ENCODE data around the gene TECPR2. TPM values are rescaled to one million over a fixed set of nuclear protein-coding genes. Genes with fewer than 3 reads are reported as not detected.
A peak's percentile ranks its signal among the peaks of the same experiment; 100 is the strongest.

The TECPR2 gene
- total RNA-seq, 3 donors from 2014 or later (not counting 1 experiment from before 2014, with no cell fraction given), result 10.8 to 18.6 (median 15.3) TPM

- intact Hi-C loops (cut with micrococcal nuclease), result no loop called here
- Histone ChIP-seq H3K4me1 (ENCODE audit: control insufficient read depth, insufficient read depth, low read length) (no peaks in the 10 kb centered on the region), H3K36me3 (ENCODE audit: control insufficient read depth, insufficient read depth, low read length) (no peaks in the 10 kb centered on the region), H3K27me3 (ENCODE audit: control insufficient read depth, insufficient read depth, low read length) (no peaks in the 10 kb centered on the region), H3K9me3 (ENCODE audit: control insufficient read depth, insufficient read depth, low read length) (no peaks in the 10 kb centered on the region), H3K4me3 (ENCODE audit: low read length) (no peak overlapping the region), H3K27ac (ENCODE audit: low read length) (no peak overlapping the region)
- WGBS (ENCODE audit: insufficient coverage), result 96% methylated on average over 15 of the region's 15 CpGs
- no peak overlapping the region for H3K4me3 Mint-ChIP-seq
- no peak for TF ChIP-seq CTCF (IDR thresholded peaks at IDR 0.05)
- no peak overlapping the region for H3K27ac Mint-ChIP-seq
- H3K4me1 Mint-ChIP-seq, result no peaks in the 10 kb centered on the region
- no peaks in the 10 kb centered on the region for H3K9me3 Mint-ChIP-seq
- no peaks in the 10 kb centered on the region for H3K36me3 Mint-ChIP-seq
- H3K27me3 Mint-ChIP-seq (ENCODE audit: low read depth in 2 of 2), result no peaks in the 10 kb centered on the region
- no peak for DNase-seq
- ATAC-seq, result no peak
These were observed 130.4 kb downstream of the TECPR2 start for GRCh38 chr14:102493096-102493495.

DNA sequence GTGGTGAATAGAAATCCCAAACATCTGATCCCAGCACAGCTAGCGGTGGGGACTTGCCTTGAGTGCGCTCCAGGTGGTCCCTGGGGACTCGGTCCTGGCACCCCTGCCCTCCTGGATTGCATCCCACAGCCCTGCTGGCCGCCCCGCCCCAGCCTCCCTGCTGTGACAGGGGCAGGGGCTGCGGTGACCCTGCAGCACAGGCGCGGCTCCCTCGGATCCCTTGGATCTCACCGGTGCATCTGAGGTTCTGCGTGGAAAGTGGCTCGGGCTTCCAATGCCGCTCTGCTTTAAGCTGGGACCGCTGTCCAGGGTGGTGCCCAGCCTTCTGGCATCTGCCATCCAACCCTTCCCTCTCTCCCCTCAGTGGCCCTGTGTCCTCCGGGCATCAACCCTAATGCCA lies 130.8 kb downstream of the TECPR2 start:
- 92% methylated on average over 15 of the region's 15 CpGs for WGBS (ENCODE audit: insufficient coverage)
- peaks cover 0 to 1% of the 10 kb centered on the region in 2 donors for H3K4me1 Mint-ChIP-seq
- no peaks in the 10 kb centered on the region for H3K36me3 ChIP-seq (ENCODE audit: control insufficient read depth, insufficient read depth, low read length)
- no peaks in the 10 kb centered on the region for H3K27me3 Mint-ChIP-seq (ENCODE audit: low read depth in 2 of 2)
- TF ChIP-seq CTCF (IDR thresholded peaks at IDR 0.05), result no peak
- H3K4me3 ChIP-seq (ENCODE audit: low read length), result no peak overlapping the region
- H3K27me3 ChIP-seq (ENCODE audit: control insufficient read depth, insufficient read depth, low read length), result no peaks in the 10 kb centered on the region
- intact Hi-C loops (cut with micrococcal nuclease), result no loop called here
- no peak overlapping the region for H3K27ac ChIP-seq (ENCODE audit: low read length)
- no peaks in the 10 kb centered on the region for H3K9me3 ChIP-seq (ENCODE audit: control insufficient read depth, insufficient read depth, low read length)
- no peak overlapping the region for H3K4me3 Mint-ChIP-seq
- DNase-seq (no peak), ATAC-seq (no peak)
- no peaks in the 10 kb centered on the region for H3K4me1 ChIP-seq (ENCODE audit: control insufficient read depth, insufficient read depth, low read length)
- H3K9me3 Mint-ChIP-seq, result no peaks in the 10 kb centered on the region
- no peaks in the 10 kb centered on the region for H3K36me3 Mint-ChIP-seq
- no peak overlapping the region for H3K27ac Mint-ChIP-seq

DNA sequence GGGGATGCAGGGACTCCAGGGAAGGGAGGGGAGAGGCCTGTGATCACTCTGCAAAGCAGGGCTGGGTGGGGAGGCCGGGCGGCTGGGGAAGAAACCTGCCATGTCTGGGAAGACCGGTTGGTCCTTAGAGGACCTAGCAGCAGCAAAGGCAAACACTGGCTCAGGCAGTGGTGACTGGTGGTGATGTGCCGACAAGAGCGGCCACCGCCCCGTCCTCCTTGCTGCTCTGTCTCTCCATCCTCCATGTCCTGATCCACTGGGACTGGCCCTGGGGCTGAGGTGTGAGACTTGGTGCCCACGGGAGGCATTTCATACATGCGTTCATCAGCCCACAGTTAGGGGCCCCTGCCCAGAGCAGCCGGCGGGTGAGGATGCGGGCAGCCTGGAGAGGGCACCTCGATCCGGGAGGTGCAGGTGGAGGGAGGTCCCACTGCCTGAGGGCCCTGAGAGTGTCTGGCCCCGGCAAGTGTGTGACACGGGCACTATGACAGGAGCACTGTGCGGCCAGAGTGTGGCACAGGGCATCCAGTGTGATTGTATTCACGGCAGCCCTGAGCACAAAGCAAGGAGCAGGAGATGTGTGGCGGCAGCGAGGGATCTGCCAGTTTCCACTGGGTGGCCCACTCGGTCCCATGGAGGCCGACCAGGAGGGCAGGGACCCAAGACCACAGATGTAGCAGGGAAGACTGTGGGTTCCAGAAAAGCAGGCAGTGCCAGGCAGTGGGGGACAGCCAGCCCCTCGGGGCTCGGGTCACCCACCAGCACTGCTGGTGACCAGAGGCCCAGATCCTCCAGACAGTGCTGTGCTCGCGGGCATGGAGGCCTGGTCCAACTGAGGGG lies 133.0 kb downstream of the TECPR2 start:
- Mint-ChIP-seq H3K36me3 (no peaks in the 10 kb centered on the region), H3K9me3 (no peaks in the 10 kb centered on the region), H3K27me3 (ENCODE audit: low read depth in 2 of 2) (no peaks in the 10 kb centered on the region), H3K4me1 (peaks cover 8 to 16% of the 10 kb centered on the region in 2 donors), H3K27ac (peak overlapping the region in 1 of 2 donors; percentile 77), H3K4me3 (no peak overlapping the region)
- no peaks in the 10 kb centered on the region for H3K9me3 ChIP-seq (ENCODE audit: control insufficient read depth, insufficient read depth, low read length)
- intact Hi-C loops (cut with micrococcal nuclease), result no loop called here
- H3K36me3 ChIP-seq (ENCODE audit: control insufficient read depth, insufficient read depth, low read length), result peaks cover 4% of the 10 kb centered on the region
- no peak for ATAC-seq
- DNase-seq, result no peak
- no peak overlapping the region for H3K27ac ChIP-seq (ENCODE audit: low read length)
- no peak overlapping the region for H3K4me3 ChIP-seq (ENCODE audit: low read length)
- no peak for TF ChIP-seq CTCF (IDR thresholded peaks at IDR 0.05)
- no peaks in the 10 kb centered on the region for H3K27me3 ChIP-seq (ENCODE audit: control insufficient read depth, insufficient read depth, low read length)
- H3K4me1 ChIP-seq (ENCODE audit: control insufficient read depth, insufficient read depth, low read length), result peaks cover 9% of the 10 kb centered on the region
- 93% methylated on average over 26 of the region's 26 CpGs for WGBS (ENCODE audit: insufficient coverage)

DNA sequence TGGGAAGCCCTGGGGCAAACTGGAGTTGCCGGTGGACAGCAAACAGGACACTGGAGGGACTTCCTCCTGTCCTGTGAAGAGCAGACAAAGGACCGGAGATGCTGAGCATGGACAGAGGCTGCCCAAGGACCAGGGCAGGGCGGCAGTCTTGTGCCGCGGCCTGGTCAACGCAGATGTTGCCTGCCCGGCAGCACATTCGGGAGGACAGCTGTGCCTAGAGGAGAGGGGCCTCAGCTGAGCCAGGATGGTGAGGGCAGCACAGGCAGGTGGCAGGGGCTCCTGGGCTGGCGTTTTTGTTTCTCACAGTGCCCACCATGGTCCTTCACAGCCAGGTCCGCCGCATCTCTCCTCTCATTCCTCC lies 133.6 kb downstream of the TECPR2 start:
- Histone ChIP-seq H3K27me3 (ENCODE audit: control insufficient read depth, insufficient read depth, low read length) (no peaks in the 10 kb centered on the region), H3K9me3 (ENCODE audit: control insufficient read depth, insufficient read depth, low read length) (no peaks in the 10 kb centered on the region), H3K4me3 (ENCODE audit: low read length) (no peak overlapping the region), H3K36me3 (ENCODE audit: control insufficient read depth, insufficient read depth, low read length) (peaks cover 4% of the 10 kb centered on the region), H3K27ac (ENCODE audit: low read length) (no peak overlapping the region), H3K4me1 (ENCODE audit: control insufficient read depth, insufficient read depth, low read length) (peaks cover 14% of the 10 kb centered on the region)
- Mint-ChIP-seq H3K27me3 (ENCODE audit: low read depth in 2 of 2) (no peaks in the 10 kb centered on the region), H3K36me3 (no peaks in the 10 kb centered on the region), H3K27ac (peak overlapping the region in 1 of 2 donors; percentile 22), H3K9me3 (no peaks in the 10 kb centered on the region), H3K4me1 (peaks cover 10 to 22% of the 10 kb centered on the region in 2 donors), H3K4me3 (no peak overlapping the region)
- WGBS (ENCODE audit: insufficient coverage), result 98% methylated on average over 11 of the region's 11 CpGs
- TF ChIP-seq CTCF (IDR thresholded peaks at IDR 0.05), result no peak
- no peak for DNase-seq
- ATAC-seq, result no peak
- intact Hi-C loops (cut with micrococcal nuclease), result no loop called here

All from natural killer cell (primary cell).